GM12878 (cell line): ENCODE measurements around the gene VTI1A. TPM values are rescaled to one million over a fixed set of nuclear protein-coding genes. Genes with fewer than 3 reads are reported as not detected.

Experiments used
- ATAC-seq: fragments of 200-7000 bp; cut with Tn5 transposase; 3 replicates; pipeline ENCODE4 v1.9.1; 2020; ENCODE audit warnings: mild to moderate bottlenecking, moderate library complexity
- BruUV-seq: library from RNA; stranded (reverse); fragments of 400-500 nt; replicated peaks from 2 replicates; lab custom pipeline; 2021; lab: Mats Ljungman, UMichigan
- CTCF ChIA-PET: fragments of 300-600 bp; sonication (Branson Sonifier 250); formaldehyde crosslinking; extraction: SDS; loops from one replicate; lab custom pipeline; 2021; ENCODE audit warnings: inconsistent platforms; lab: Yijun Ruan, JAX
- POLR2A ChIA-PET: fragments of 350-600 bp; formaldehyde crosslinking; extraction: SDS; loops from one replicate; lab custom pipeline; 2021; ENCODE audit warnings: inconsistent platforms; lab: Charles Lee
- RAD21 ChIA-PET: fragments of 300-600 bp; sonication (Branson Sonifier 250); formaldehyde crosslinking; loops from one replicate; lab custom pipeline; 2023; ENCODE audit warnings: antibody characterized with exemption; ENCODE audit not compliant: unreplicated experiment; lab: Charles Lee
- SMC1A ChIA-PET: fragments of 300-600 bp; sonication (Branson Sonifier 250); formaldehyde crosslinking; loops from one replicate; lab custom pipeline; 2023; ENCODE audit not compliant: unreplicated experiment, uncharacterized antibody; lab: Charles Lee
- DNase-seq: peaks from one replicate; pipeline ENCODE4 v3.0.0-alpha.2; 2011; ENCODE audit warnings: low read depth, low spot score
- FAIRE-seq: peaks from 3 replicates; lab custom pipeline; 2011; peaks lifted over from hg19 to GRCh38; lab: Jason Lieb, UNC
- H2AFZ ChIP-seq: 2 replicates; pipeline ENCODE4 v1.6.0; 2011; ENCODE audit warnings: low read depth, low read length, control low read depth; ENCODE audit not compliant: control insufficient read depth
- H3K27ac ChIP-seq: 2 replicates; pipeline ENCODE4 v1.5.1; 2011; ENCODE audit warnings: control low read depth; ENCODE audit not compliant: control insufficient read depth, insufficient read depth
- H3K27me3 ChIP-seq, 2 experiments: replicated peaks in 1 of 2; 2 replicates each; pipeline versions ENCODE4 v1.6.0 to v1.6.1; 2011; ENCODE audit warnings: low read length in 1 of 2; ENCODE audit not compliant: control insufficient read depth in 2 of 2, insufficient read depth in 2 of 2
- H3K36me3 ChIP-seq, 2 experiments: 2 replicates each; pipeline ENCODE4 v1.5.1; 2011; ENCODE audit warnings: low read length in 1 of 2; ENCODE audit not compliant: control insufficient read depth in 2 of 2, insufficient read depth in 2 of 2
- H3K4me1 ChIP-seq: 2 replicates; pipeline ENCODE4 v1.6.1; 2011; ENCODE audit warnings: mild to moderate bottlenecking, low read length, moderate library complexity, mixed read lengths; ENCODE audit not compliant: control insufficient read depth, insufficient read depth
- H3K4me2 ChIP-seq: 2 replicates; pipeline ENCODE4 v1.6.0; 2011; ENCODE audit warnings: control low read depth; ENCODE audit not compliant: control insufficient read depth, insufficient read depth
- H3K4me3 ChIP-seq: fragments of 200-600 bp; sonication (generic); 2 replicates; pipeline ENCODE4 v1.5.1; 2016
- H3K79me2 ChIP-seq: 2 replicates; pipeline ENCODE4 v1.6.0; 2011; ENCODE audit warnings: low read length; ENCODE audit not compliant: control insufficient read depth, insufficient read depth
- H3K9ac ChIP-seq: 2 replicates; pipeline ENCODE4 v1.8.0; 2011; ENCODE audit warnings: low read length, control low read depth, mixed read lengths; ENCODE audit not compliant: control insufficient read depth, insufficient read depth
- H3K9me3 ChIP-seq: replicated peaks from 3 replicates; pipeline ENCODE4 v1.5.1; 2011; ENCODE audit warnings: mild to moderate bottlenecking, low read length; ENCODE audit not compliant: control insufficient read depth, insufficient read depth
- H4K20me1 ChIP-seq: 2 replicates; pipeline ENCODE4 v1.6.0; 2011; ENCODE audit not compliant: control insufficient read depth, insufficient read depth
- BCL11A ChIP-seq: IDR thresholded peaks from 2 replicates; pipeline ENCODE4 v1.6.1; 2011; ENCODE audit warnings: low read depth, low read length
- ESRRA ChIP-seq: IDR thresholded peaks from 2 replicates; pipeline ENCODE4 v1.6.1; 2012; ENCODE audit warnings: mild to moderate bottlenecking, low read length, improper control_type of control experiment
- LARP7 ChIP-seq: fragments of 450-650 bp; IDR thresholded peaks from 2 replicates; pipeline ENCODE4 v1.6.1; 2017; ENCODE audit warnings: mild to moderate bottlenecking
- SMAD5 ChIP-seq: IDR thresholded peaks from 2 replicates; pipeline ENCODE4 v1.6.1; 2016; ENCODE audit warnings: antibody characterized with exemption, low read depth
- SMARCA5 ChIP-seq: fragments of 450-650 bp; IDR thresholded peaks from 2 replicates; pipeline ENCODE4 v1.6.1; 2017; ENCODE audit warnings: mild to moderate bottlenecking
- ZNF217 ChIP-seq: fragments of 450-650 bp; IDR thresholded peaks from 2 replicates; pipeline ENCODE4 v1.6.1; 2017; ENCODE audit warnings: antibody characterized with exemption, mild to moderate bottlenecking
- WGBS: methylation state at CpG from one replicate; pipeline ENCODE4 v1.1.6; 2016; ENCODE audit warnings: low lambda C conversion rate; ENCODE audit not compliant: insufficient replicate concordance, insufficient coverage; ENCODE audit errors: missing lambda C conversion rate; 5-methylcytosine and 5-hydroxymethylcytosine counted together
- in situ Hi-C: fragments of 300-500 bp; cut with MboI; formaldehyde crosslinking; loops from 9 replicates; pipeline ENCODE4 v1.14.3; 2018; ENCODE audit warnings: mixed read lengths
- intact Hi-C: fragments of 100-400 bp; cut with micrococcal nuclease; formaldehyde crosslinking; loops from one replicate; pipeline ENCODE4 v1.14.2; 2022; ENCODE audit not compliant: unreplicated experiment
- polyA plus RNA-seq, 11 experiments: library from polyadenylated mRNA; depleted of rRNA in 4 of 11; unstranded in 6 of 11; stranded (reverse) in 5 of 11; fragments of >200 nt; fragmentation: Nextera tagmentation in 4 of 11; fragmentation: Illumina TruSeq in 1 of 11; extraction: Ambion mirVana in 4 of 11; extraction: Trizol in 1 of 11; gene quantifications; 1 replicate in 1 of 11; 2 replicates in 10 of 11; pipeline versions ENCODE4 v1.2.1 to v1.2.3, GENCODE V29; 2011 to 2016; ENCODE audit warnings: inconsistent platforms in 2 of 11, missing spikeins in 2 of 11, low read depth in 1 of 11
- total RNA-seq, 4 experiments: library from RNA; depleted of rRNA in 3 of 4; stranded (reverse); fragments of >200 nt in 3 of 4; fragmentation: Illumina TruSeq in 1 of 4; extraction: Trizol in 1 of 4; gene quantifications; 2 replicates each; pipeline versions ENCODE4 v1.2.1 to v1.2.3, GENCODE V29; 2013 to 2021
- TF ChIP-seq, protein P1 (sequence below): fragments of 150-350 bp; IDR thresholded peaks from 2 replicates; pipeline ENCODE4 v1.6.1; 2016; ENCODE audit warnings: low read depth, low read length
- TF ChIP-seq, protein P2 (sequence below): IDR thresholded peaks from 2 replicates; pipeline ENCODE4 v1.6.1; 2012; ENCODE audit warnings: low read depth, low read length, improper control_type of control experiment

Gene VTI1A
- total and polyA plus RNA-seq, 10 of the 15 experiments (the other 5 are each of a cell fraction or from before 2014, with no cell fraction given) = 12.4 to 43.2 (median 27.5) TPM

DNA sequence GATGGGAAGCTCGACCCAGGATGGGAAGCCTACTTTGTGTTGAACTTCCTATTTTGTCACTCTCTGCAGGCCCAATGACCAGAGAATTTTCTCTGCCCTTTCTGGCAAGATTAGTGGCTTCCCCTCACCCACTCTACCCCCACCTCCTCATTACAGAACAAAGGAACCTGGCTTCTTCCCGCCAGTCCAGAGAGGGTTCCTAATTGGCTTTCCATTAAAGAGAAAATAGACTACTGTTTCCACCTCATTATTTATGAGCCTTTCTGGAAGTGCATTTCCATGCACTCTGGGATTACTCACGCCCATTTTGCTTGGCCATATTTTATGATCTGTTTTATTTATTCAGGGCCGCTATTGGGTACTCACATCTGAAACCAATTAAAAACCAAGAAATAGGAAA, 408.1 kb downstream of the VTI1A start:
- Histone ChIP-seq H3K4me1 (no peaks in the 10 kb centered on the region), H3K9ac (no peak overlapping the region), H3K36me3 (no peaks in the 10 kb centered on the region), H3K4me2 (no peak overlapping the region), H3K79me2 (no peaks in the 10 kb centered on the region), H3K9me3 (no peaks in the 10 kb centered on the region), H4K20me1 (no peaks in the 10 kb centered on the region), H3K27me3 (no peaks in the 10 kb centered on the region), H2AFZ (no peak overlapping the region), H3K27ac (no peak overlapping the region), H3K4me3 (no peak overlapping the region)
- POLR2A ChIA-PET = no interaction called here
- SMC1A ChIA-PET = no interaction called here
- no TSS peak for BruUV-seq
- 20% methylated on average over 4 of the region's 4 CpGs for WGBS
- no peak for ATAC-seq
- RAD21 ChIA-PET = no interaction called here
- in situ Hi-C loops = no loop called here
- no peak for FAIRE-seq
- intact Hi-C loops = no loop called here
- TF ChIP-seq ESRRA (no peak), ZNF217 (no peak), SMAD5 (no peak), BCL11A (no peak), LARP7 (no peak), SMARCA5 (no peak)
- TF ChIP-seq, protein P1, sequence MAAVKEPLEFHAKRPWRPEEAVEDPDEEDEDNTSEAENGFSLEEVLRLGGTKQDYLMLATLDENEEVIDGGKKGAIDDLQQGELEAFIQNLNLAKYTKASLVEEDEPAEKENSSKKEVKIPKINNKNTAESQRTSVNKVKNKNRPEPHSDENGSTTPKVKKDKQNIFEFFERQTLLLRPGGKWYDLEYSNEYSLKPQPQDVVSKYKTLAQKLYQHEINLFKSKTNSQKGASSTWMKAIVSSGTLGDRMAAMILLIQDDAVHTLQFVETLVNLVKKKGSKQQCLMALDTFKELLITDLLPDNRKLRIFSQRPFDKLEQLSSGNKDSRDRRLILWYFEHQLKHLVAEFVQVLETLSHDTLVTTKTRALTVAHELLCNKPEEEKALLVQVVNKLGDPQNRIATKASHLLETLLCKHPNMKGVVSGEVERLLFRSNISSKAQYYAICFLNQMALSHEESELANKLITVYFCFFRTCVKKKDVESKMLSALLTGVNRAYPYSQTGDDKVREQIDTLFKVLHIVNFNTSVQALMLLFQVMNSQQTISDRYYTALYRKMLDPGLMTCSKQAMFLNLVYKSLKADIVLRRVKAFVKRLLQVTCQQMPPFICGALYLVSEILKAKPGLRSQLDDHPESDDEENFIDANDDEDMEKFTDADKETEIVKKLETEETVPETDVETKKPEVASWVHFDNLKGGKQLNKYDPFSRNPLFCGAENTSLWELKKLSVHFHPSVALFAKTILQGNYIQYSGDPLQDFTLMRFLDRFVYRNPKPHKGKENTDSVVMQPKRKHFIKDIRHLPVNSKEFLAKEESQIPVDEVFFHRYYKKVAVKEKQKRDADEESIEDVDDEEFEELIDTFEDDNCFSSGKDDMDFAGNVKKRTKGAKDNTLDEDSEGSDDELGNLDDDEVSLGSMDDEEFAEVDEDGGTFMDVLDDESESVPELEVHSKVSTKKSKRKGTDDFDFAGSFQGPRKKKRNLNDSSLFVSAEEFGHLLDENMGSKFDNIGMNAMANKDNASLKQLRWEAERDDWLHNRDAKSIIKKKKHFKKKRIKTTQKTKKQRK = no peak
- TF ChIP-seq, protein P2, sequence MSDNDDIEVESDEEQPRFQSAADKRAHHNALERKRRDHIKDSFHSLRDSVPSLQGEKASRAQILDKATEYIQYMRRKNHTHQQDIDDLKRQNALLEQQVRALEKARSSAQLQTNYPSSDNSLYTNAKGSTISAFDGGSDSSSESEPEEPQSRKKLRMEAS = no peak
- no peak for DNase-seq
- CTCF ChIA-PET = no interaction called here
